Common myeloid progenitor, CD34-positive (primary cell): Measurements from ENCODE around the gene BEGAIN.
A peak's percentile ranks its signal among the peaks of the same experiment; 100 is the strongest.

ENCODE experiments used
- CTCF ChIA-PET: fragments of 350-600 bp; sonication (Branson Sonifier 250); formaldehyde crosslinking; loops from one replicate; lab custom pipeline; 2021; ENCODE audit warnings: antibody characterized with exemption; lab: Charles Lee
- POLR2A ChIA-PET: fragments of 350-600 bp; sonication (Branson Sonifier 250); formaldehyde crosslinking; loops from one replicate; lab custom pipeline; 2021; ENCODE audit warnings: antibody characterized with exemption; lab: Charles Lee
- DNase-seq, 3 donors: peaks; one replicate each; pipeline versions ENCODE4 v3.0.0 to v3.0.0-alpha.2; 2013
- H3K27ac ChIP-seq, 2 experiments: 1 replicate in 1 of 2; 2 replicates in 1 of 2; pipeline ENCODE4 v1.7.0; 2013; ENCODE audit warnings: inconsistent platforms in 2 of 2, low read length in 2 of 2, mild to moderate bottlenecking in 2 of 2, low read depth in 1 of 2, moderate library complexity in 1 of 2; ENCODE audit not compliant: severe bottlenecking in 2 of 2, insufficient read depth in 1 of 2, poor library complexity in 1 of 2
- H3K27me3 ChIP-seq, 5 experiments: replicated peaks in 2 of 5; 1 replicate in 3 of 5; 2 replicates in 2 of 5; pipeline versions ENCODE4 v1.6.1 to v1.7.0; 2013; ENCODE audit warnings: low read length in 4 of 5, mild to moderate bottlenecking in 2 of 5, moderate library complexity in 2 of 5, inconsistent platforms in 1 of 5; ENCODE audit not compliant: insufficient read depth in 5 of 5, control insufficient read depth in 4 of 5
- H3K36me3 ChIP-seq, 4 experiments: 1 replicate in 2 of 4; 2 replicates in 2 of 4; pipeline versions ENCODE4 v1.6.1 to v1.7.0; 2013; ENCODE audit warnings: low read length in 3 of 4, control low read depth in 1 of 4, mild to moderate bottlenecking in 1 of 4; ENCODE audit not compliant: control insufficient read depth in 4 of 4, insufficient read depth in 4 of 4
- H3K4me1 ChIP-seq, 4 experiments: 1 replicate in 3 of 4; 2 replicates in 1 of 4; pipeline versions ENCODE4 v1.6.1 to v1.7.1; 2013; ENCODE audit warnings: low read length in 3 of 4, mild to moderate bottlenecking in 3 of 4, control low read depth in 1 of 4, inconsistent platforms in 1 of 4, moderate library complexity in 1 of 4; ENCODE audit not compliant: control insufficient read depth in 4 of 4, insufficient read depth in 4 of 4; ENCODE audit errors: control extremely low read depth in 1 of 4
- H3K4me3 ChIP-seq, 7 experiments: 1 replicate in 4 of 7; 2 replicates in 3 of 7; pipeline versions ENCODE4 v1.5.1 to v1.7.0; 2013; ENCODE audit warnings: mild to moderate bottlenecking in 7 of 7, low read length in 6 of 7, moderate library complexity in 6 of 7, inconsistent platforms in 2 of 7, low read depth in 2 of 7, control low read depth in 1 of 7; ENCODE audit not compliant: insufficient read depth in 4 of 7, control insufficient read depth in 1 of 7; ENCODE audit errors: extremely low read depth in 1 of 7
- H3K9me3 ChIP-seq, 5 experiments: 1 replicate in 4 of 5; 2 replicates in 1 of 5; pipeline versions ENCODE4 v1.6.1 to v1.7.1; 2013; ENCODE audit warnings: low read length in 4 of 5, mild to moderate bottlenecking in 2 of 5, inconsistent platforms in 1 of 5, low read depth in 1 of 5, moderate library complexity in 1 of 5; ENCODE audit not compliant: control insufficient read depth in 4 of 5, insufficient read depth in 2 of 5; ENCODE audit errors: control extremely low read depth in 1 of 5
- WGBS: methylation state at CpG from one replicate; pipeline ENCODE4 v1.1.5; 2013; ENCODE audit not compliant: insufficient coverage; 5-methylcytosine and 5-hydroxymethylcytosine counted together

BEGAIN gene

GRCh38 chr14:100549834-100550625, 37.2 kb downstream of the BEGAIN start:
- no peaks in the 10 kb centered on the region for H3K9me3 ChIP-seq
- ChIA-PET POLR2A (no interaction called here), CTCF (no interaction called here)
- DNase-seq: no peak
- no peaks in the 10 kb centered on the region for H3K36me3 ChIP-seq
- peaks cover 1 to 36% (median 29%) of the 10 kb centered on the region in 4 experiments for H3K4me1 ChIP-seq
- 91% methylated on average over 27 of the region's 29 CpGs for WGBS
- H3K27me3 ChIP-seq: no peaks in the 10 kb centered on the region
- no peak overlapping the region for H3K27ac ChIP-seq
- no peak overlapping the region for H3K4me3 ChIP-seq

GRCh38 chr14:100548939-100549338, 38.3 kb downstream of the BEGAIN start:
- ChIA-PET POLR2A (no interaction called here), CTCF (interaction anchor here (0.8 kb wide), 1 partner anchor 90 kb away, joined by 3 read pairs; no protein-coding TSS in a partner anchor)
- Histone ChIP-seq H3K4me1 (peaks cover 1 to 35% (median 29%) of the 10 kb centered on the region in 4 experiments), H3K4me3 (no peak overlapping the region), H3K9me3 (no peaks in the 10 kb centered on the region), H3K27ac (no peak overlapping the region), H3K27me3 (no peaks in the 10 kb centered on the region), H3K36me3 (no peaks in the 10 kb centered on the region)
- WGBS: 95% methylated on average over 15 of the region's 15 CpGs
- no peak for DNase-seq

- Histone ChIP-seq H3K9me3 (no peaks in the 10 kb centered on the region), H3K4me3 (peak overlapping the region in 3 of 7 experiments; percentile 19 to 75 (median 22)), H3K36me3 (no peaks in the 10 kb centered on the region), H3K27me3 (peaks cover 0 to 2% (median 0%) of the 10 kb centered on the region in 5 experiments), H3K4me1 (peaks cover 1 to 34% (median 29%) of the 10 kb centered on the region in 4 experiments), H3K27ac (no peak overlapping the region)
- 57% methylated on average over 5 of the region's 5 CpGs for WGBS
- no peak for DNase-seq
- ChIA-PET CTCF (interaction anchor here (0.7 to 3.8 kb wide), 3 partner anchors 23 to 97 kb away, joined by 3 to 17 read pairs (median 9); no protein-coding TSS in a partner anchor), POLR2A (interaction anchor here (0.7 kb wide), 1 partner anchor 15 kb away, joined by 3 read pairs; no protein-coding TSS in a partner anchor)
These were observed 38.9 kb downstream of the BEGAIN start for GRCh38 chr14:100548295-100548655.

GRCh38 chr14:100547633-100548294, 39.5 kb downstream of the BEGAIN start:
- ChIA-PET CTCF (interaction anchor here (0.7 to 3.8 kb wide), 4 partner anchors 13 to 97 kb away, joined by 3 to 17 read pairs (median 6); no protein-coding TSS in a partner anchor), POLR2A (interaction anchor here (0.7 kb wide), 1 partner anchor 15 kb away, joined by 3 read pairs; no protein-coding TSS in a partner anchor)
- H3K27me3 ChIP-seq: peaks cover 0 to 2% (median 0%) of the 10 kb centered on the region in 5 experiments
- DNase-seq: peak; percentile 93 to 98 (median 97)
- no peaks in the 10 kb centered on the region for H3K9me3 ChIP-seq
- H3K36me3 ChIP-seq: no peaks in the 10 kb centered on the region
- 1% methylated on average over 16 of the region's 18 CpGs for WGBS
- H3K4me1 ChIP-seq: peaks cover 1 to 34% (median 29%) of the 10 kb centered on the region in 4 experiments
- peak overlapping the region in 1 of 2 experiments; percentile 15 for H3K27ac ChIP-seq
- peak overlapping the region in 5 of 7 experiments; percentile 8 to 77 (median 41) for H3K4me3 ChIP-seq

DNA sequence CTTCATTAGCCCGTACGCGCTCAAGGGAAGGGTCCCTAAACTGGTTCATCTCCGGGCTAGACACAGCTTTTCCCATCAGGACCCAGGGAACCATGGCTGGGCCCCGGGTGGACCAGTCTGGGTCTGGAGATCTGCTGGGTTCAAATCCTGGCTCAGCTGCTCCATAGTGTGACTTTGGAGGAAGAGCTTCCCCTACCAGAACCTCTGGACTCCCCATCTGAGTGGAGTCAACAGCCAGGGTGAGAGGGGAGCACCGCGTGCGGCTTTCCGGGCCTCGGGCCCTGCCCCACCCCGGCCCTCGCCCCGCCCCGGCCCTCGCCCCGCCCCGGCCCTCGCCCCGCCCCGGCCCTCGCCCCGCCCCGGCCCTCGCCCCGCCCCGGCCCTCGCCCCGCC, 41.2 kb downstream of the BEGAIN start:
- Histone ChIP-seq H3K27ac (no peak overlapping the region), H3K36me3 (no peaks in the 10 kb centered on the region), H3K9me3 (no peaks in the 10 kb centered on the region), H3K27me3 (peaks cover 0 to 2% (median 0%) of the 10 kb centered on the region in 5 experiments), H3K4me1 (peaks cover 1 to 34% (median 29%) of the 10 kb centered on the region in 4 experiments), H3K4me3 (peak overlapping the region in 2 of 7 experiments; percentile 36 to 57)
- 68% methylated on average over 5 of the region's 28 CpGs for WGBS
- peak in 1 of 3 donors; percentile 27 for DNase-seq
- CTCF ChIA-PET: interaction anchor here (0.7 to 3.8 kb wide), 4 partner anchors 9 to 99 kb away, joined by 3 to 17 read pairs (median 6); no protein-coding TSS in a partner anchor
- POLR2A ChIA-PET: no interaction called here

DNA sequence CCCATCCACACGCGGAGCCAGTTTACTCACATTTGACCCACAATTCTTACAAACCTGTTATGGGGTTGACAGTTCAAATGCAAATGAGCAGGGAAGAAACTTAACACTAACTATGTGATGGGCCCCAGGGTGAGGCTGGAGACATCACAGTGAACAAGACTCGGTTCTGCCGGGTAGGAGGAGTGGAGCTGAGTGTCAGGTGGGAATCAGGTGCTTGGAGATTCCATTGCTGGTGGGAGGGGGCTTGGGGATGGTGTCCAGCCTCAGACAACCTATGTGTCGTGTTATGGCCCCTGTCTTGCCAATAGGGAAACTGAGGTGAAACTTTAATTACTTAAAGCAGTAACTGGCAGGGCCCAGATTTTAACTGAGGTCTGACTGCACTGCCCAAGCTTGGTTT, 41.9 kb downstream of the BEGAIN start:
- Histone ChIP-seq H3K27me3 (peaks cover 0 to 2% (median 0%) of the 10 kb centered on the region in 5 experiments), H3K9me3 (no peaks in the 10 kb centered on the region), H3K4me3 (no peak overlapping the region), H3K36me3 (no peaks in the 10 kb centered on the region), H3K4me1 (peaks cover 1 to 34% (median 29%) of the 10 kb centered on the region in 4 experiments), H3K27ac (no peak overlapping the region)
- POLR2A ChIA-PET: interaction anchor here (1.8 kb wide), 1 partner anchor 11 kb away, joined by 8 read pairs; no protein-coding TSS in a partner anchor
- CTCF ChIA-PET: interaction anchor here (1.2 to 3.8 kb wide), 4 partner anchors 8 to 100 kb away, joined by 3 to 17 read pairs (median 6); no protein-coding TSS in a partner anchor
- DNase-seq: no peak
- 95% methylated on average over 3 of the region's 5 CpGs for WGBS
